GM12865 (cell line): ENCODE results near the gene SELENON.

ENCODE experiments used
- DNase-seq: peaks from one replicate; pipeline ENCODE4 v3.0.0; 2010; ENCODE audit warnings: low read depth
- H3K4me3 ChIP-seq: 2 replicates; pipeline ENCODE4 v1.5.1; 2011; ENCODE audit warnings: mild to moderate bottlenecking, low read depth, low read length, control low read depth
- CTCF ChIP-seq: IDR thresholded peaks from 2 replicates; pipeline ENCODE4 v1.5.1; 2011; ENCODE audit warnings: low read length, control low read depth, low read depth, inconsistent platforms; ENCODE audit not compliant: insufficient read depth; ENCODE audit errors: missing control alignments

SELENON gene

GRCh38 chr1:25866288-25866687, 66.3 kb downstream of the SELENON start:
- TF ChIP-seq CTCF, result no peak
- DNase-seq, result no peak
- no peak overlapping the region for H3K4me3 ChIP-seq

GRCh38 chr1:25867210-25867991, 67.4 kb downstream of the SELENON start:
- H3K4me3 ChIP-seq, result no peak overlapping the region
- DNase-seq, result no peak
- no peak for TF ChIP-seq CTCF
